DOHH2 (cell line): Measurements from ENCODE around the gene FAM9C.

ENCODE experiments used
- H3F3A ChIP-seq: fragments of 200-600 bp; sonication (generic), shearing (Covaris generic); 2 replicates; pipeline ENCODE4 v1.6.0; 2016; ENCODE audit warnings: antibody characterized with exemption, mild to moderate bottlenecking; ENCODE audit not compliant: control insufficient read depth, insufficient read depth
- H3K27ac ChIP-seq: fragments of 200-600 bp; sonication (generic); 2 replicates; pipeline ENCODE4 v1.5.1; 2014; ENCODE audit warnings: low read depth, mild to moderate bottlenecking, low read length, moderate library complexity
- H3K27me3 ChIP-seq: fragments of 200-600 bp; sonication (generic); 2 replicates; pipeline ENCODE4 v1.6.1; 2014; ENCODE audit warnings: mild to moderate bottlenecking, low read length, mixed read lengths; ENCODE audit not compliant: control insufficient read depth
- H3K36me3 ChIP-seq: fragments of 200-600 bp; sonication (generic); 2 replicates; pipeline ENCODE4 v1.6.1; 2014; ENCODE audit warnings: mild to moderate bottlenecking, low read length, moderate library complexity, mixed read lengths; ENCODE audit not compliant: control insufficient read depth
- H3K4me1 ChIP-seq: fragments of 200-600 bp; sonication (generic); 2 replicates; pipeline ENCODE4 v1.6.1; 2014; ENCODE audit warnings: mild to moderate bottlenecking, low read length, mixed read lengths; ENCODE audit not compliant: control insufficient read depth
- H3K4me2 ChIP-seq: fragments of 200-600 bp; sonication (generic); 2 replicates; pipeline ENCODE4 v1.6.0; 2014; ENCODE audit warnings: mild to moderate bottlenecking, low read length, moderate library complexity
- H3K4me3 ChIP-seq: fragments of 200-600 bp; sonication (generic); 2 replicates; pipeline ENCODE4 v1.5.1; 2014; ENCODE audit warnings: mild to moderate bottlenecking, low read length, mixed read lengths
- H3K79me2 ChIP-seq: fragments of 200-600 bp; sonication (generic); 2 replicates; pipeline ENCODE4 v1.6.1; 2014; ENCODE audit warnings: mild to moderate bottlenecking, low read length, mixed read lengths; ENCODE audit not compliant: control insufficient read depth
- H3K9me2 ChIP-seq: fragments of 200-600 bp; sonication (generic); replicated peaks from 2 replicates; pipeline ENCODE4 v1.6.1; 2014; ENCODE audit warnings: mild to moderate bottlenecking, low read length, mixed read lengths; ENCODE audit not compliant: control insufficient read depth
- H3K9me3 ChIP-seq: fragments of 200-600 bp; sonication (generic); 2 replicates; pipeline ENCODE4 v1.6.1; 2014; ENCODE audit warnings: antibody characterized with exemption, low read length, mixed read lengths; ENCODE audit not compliant: control insufficient read depth, insufficient read depth
- H4K20me1 ChIP-seq: fragments of 200-600 bp; sonication (generic); 2 replicates; pipeline ENCODE4 v1.6.0; 2014; ENCODE audit warnings: low read depth, mild to moderate bottlenecking, antibody characterized with exemption, low read length, moderate library complexity; ENCODE audit not compliant: control insufficient read depth, insufficient read depth
- EZH2phosphoT487 ChIP-seq: fragments of 200-600 bp; sonication (generic); IDR thresholded peaks from 2 replicates; pipeline ENCODE4 v1.6.1; 2017; ENCODE audit warnings: borderline replicate concordance, mild to moderate bottlenecking, antibody characterized with exemption, low read length, moderate library complexity, mixed read lengths
- TF ChIP-seq, protein P1 (sequence below): fragments of 200-600 bp; sonication (generic); IDR thresholded peaks from one replicate; pipeline ENCODE4 v1.5.1; 2014; ENCODE audit warnings: antibody characterized with exemption, mild to moderate bottlenecking, low read depth, low read length; ENCODE audit not compliant: poor library complexity, severe bottlenecking

FAM9C gene

DNA sequence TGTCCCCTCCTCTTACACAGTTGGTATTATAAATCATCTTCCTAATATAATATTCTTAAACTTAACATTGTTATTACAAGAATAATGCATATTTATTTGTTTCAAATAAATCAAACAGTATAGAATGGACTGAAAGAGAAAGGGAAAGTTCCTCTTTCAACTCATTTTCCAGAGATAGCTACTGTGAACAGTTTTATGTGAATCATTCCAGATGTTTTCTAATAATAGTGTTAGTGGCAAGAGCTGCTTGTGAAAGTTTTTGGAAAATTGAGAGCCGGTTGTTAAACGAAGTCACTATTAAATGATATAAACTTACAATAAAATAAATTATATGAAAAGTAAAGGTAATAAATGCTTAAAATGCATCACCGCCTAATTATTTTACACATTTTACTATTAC is 55.0 kb downstream of the FAM9C start:
- H3K27me3 ChIP-seq = no peaks in the 10 kb centered on the region
- H3K36me3 ChIP-seq = no peaks in the 10 kb centered on the region
- H3K4me2 ChIP-seq = no peak overlapping the region
- TF ChIP-seq, protein P1, sequence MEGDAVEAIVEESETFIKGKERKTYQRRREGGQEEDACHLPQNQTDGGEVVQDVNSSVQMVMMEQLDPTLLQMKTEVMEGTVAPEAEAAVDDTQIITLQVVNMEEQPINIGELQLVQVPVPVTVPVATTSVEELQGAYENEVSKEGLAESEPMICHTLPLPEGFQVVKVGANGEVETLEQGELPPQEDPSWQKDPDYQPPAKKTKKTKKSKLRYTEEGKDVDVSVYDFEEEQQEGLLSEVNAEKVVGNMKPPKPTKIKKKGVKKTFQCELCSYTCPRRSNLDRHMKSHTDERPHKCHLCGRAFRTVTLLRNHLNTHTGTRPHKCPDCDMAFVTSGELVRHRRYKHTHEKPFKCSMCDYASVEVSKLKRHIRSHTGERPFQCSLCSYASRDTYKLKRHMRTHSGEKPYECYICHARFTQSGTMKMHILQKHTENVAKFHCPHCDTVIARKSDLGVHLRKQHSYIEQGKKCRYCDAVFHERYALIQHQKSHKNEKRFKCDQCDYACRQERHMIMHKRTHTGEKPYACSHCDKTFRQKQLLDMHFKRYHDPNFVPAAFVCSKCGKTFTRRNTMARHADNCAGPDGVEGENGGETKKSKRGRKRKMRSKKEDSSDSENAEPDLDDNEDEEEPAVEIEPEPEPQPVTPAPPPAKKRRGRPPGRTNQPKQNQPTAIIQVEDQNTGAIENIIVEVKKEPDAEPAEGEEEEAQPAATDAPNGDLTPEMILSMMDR = no peak
- TF ChIP-seq EZH2phosphoT487 = no peak
- no peak overlapping the region for H3K27ac ChIP-seq
- H3K9me3 ChIP-seq = no peaks in the 10 kb centered on the region
- H3K4me3 ChIP-seq = no peak overlapping the region
- H3F3A ChIP-seq = no peaks in the 10 kb centered on the region
- peaks cover 20% of the 10 kb centered on the region for H3K4me1 ChIP-seq
- no peaks in the 10 kb centered on the region for H3K9me2 ChIP-seq
- H3K79me2 ChIP-seq = no peaks in the 10 kb centered on the region
- no peaks in the 10 kb centered on the region for H4K20me1 ChIP-seq

DNA sequence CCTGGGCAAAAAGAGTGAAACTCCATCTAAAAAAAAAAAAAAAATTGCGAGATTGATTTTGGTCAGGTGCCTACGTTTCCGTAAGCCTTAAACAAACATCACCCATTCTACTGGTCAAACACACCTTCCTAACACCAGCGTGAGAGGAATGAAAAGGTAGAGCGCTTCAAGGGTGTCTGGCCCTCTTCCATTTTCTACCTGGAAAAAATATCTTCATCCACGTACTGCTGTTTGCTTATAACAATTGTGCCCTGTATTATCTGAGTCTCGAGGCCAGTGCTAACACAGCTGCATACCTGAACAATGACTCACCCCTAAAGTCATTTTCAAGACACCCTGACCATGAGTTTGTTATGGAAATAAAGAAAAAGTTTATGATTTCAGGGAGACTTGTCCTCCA is 55.6 kb downstream of the FAM9C start:
- H4K20me1 ChIP-seq = no peaks in the 10 kb centered on the region
- TF ChIP-seq, protein P1 = no peak
- TF ChIP-seq EZH2phosphoT487 = no peak
- no peaks in the 10 kb centered on the region for H3K9me3 ChIP-seq
- H3K4me2 ChIP-seq = no peak overlapping the region
- no peak overlapping the region for H3K27ac ChIP-seq
- no peaks in the 10 kb centered on the region for H3F3A ChIP-seq
- H3K4me3 ChIP-seq = no peak overlapping the region
- H3K79me2 ChIP-seq = no peaks in the 10 kb centered on the region
- no peaks in the 10 kb centered on the region for H3K27me3 ChIP-seq
- peaks cover 20% of the 10 kb centered on the region for H3K4me1 ChIP-seq
- no peaks in the 10 kb centered on the region for H3K9me2 ChIP-seq
- no peaks in the 10 kb centered on the region for H3K36me3 ChIP-seq

DNA sequence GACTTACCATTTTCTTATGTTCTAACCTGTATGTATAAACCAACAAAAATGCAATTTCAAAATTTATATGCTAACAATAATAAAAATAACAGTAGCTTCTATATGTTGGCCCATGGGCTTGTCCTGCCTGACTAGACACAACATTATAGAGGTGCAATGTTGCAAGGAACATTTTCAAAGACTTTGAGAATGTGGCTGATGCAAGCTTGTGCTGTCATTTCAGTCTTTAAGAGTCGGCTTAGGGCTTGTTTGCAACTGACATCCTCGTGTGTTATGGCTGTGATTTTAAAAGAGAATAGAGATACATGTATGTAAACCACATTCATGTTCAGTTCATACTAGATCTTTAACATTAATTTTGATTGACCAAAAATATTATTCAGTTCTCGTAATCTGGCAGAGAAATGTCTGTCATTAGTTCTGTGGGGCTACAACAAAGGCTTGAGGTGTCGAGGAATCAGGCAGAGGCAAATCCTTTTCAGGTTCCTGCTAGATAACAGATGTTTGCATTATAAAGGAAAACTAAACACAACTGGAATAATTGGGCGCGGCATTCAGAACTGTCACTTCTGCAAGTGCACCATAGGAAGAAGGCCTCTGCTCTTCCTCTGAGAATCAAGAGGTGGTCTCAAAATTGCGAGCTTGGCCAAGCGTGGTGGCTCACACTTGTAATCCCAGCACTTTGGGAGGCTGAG is 56.4 kb downstream of the FAM9C start:
- Histone ChIP-seq H3K79me2 (no peaks in the 10 kb centered on the region), H3K9me2 (no peaks in the 10 kb centered on the region), H3K4me3 (no peak overlapping the region), H4K20me1 (no peaks in the 10 kb centered on the region), H3K4me2 (no peak overlapping the region), H3K9me3 (no peaks in the 10 kb centered on the region), H3K36me3 (no peaks in the 10 kb centered on the region), H3F3A (no peaks in the 10 kb centered on the region), H3K27ac (no peak overlapping the region), H3K27me3 (no peaks in the 10 kb centered on the region), H3K4me1 (peaks cover 20% of the 10 kb centered on the region)
- TF ChIP-seq, protein P1 = no peak
- TF ChIP-seq EZH2phosphoT487 = no peak
